GM19452 (cell line): ENCODE measurements around the gene SLC11A1.
A peak's percentile ranks its signal among the peaks of the same experiment; 100 is the strongest.

Source experiments
- ATAC-seq: cut with Tn5 transposase; IDR thresholded peaks from one replicate; pipeline ENCODE4 v1.9.1; 2021; ENCODE audit not compliant: unreplicated experiment

Gene SLC11A1

GRCh38 chr2:218392891-218393462 lies 10.9 kb downstream of the SLC11A1 start:
- ATAC-seq: no peak

- ATAC-seq: no peak
Observed at GRCh38 chr2:218393750-218394290, 11.7 kb downstream of the SLC11A1 start.

GRCh38 chr2:218394298-218395089 lies 12.4 kb downstream of the SLC11A1 start:
- no peak for ATAC-seq

- no peak for ATAC-seq
Observed at GRCh38 chr2:218395090-218395444, 13.0 kb downstream of the SLC11A1 start.

- ATAC-seq: no peak
Observed at GRCh38 chr2:218395456-218395825, 13.4 kb downstream of the SLC11A1 start.

GRCh38 chr2:218395826-218396687 lies 14.0 kb downstream of the SLC11A1 start:
- ATAC-seq: peak; percentile 49

GRCh38 chr2:218396688-218397462 lies 14.8 kb downstream of the SLC11A1 start:
- no peak for ATAC-seq

- no peak for ATAC-seq
Observed at GRCh38 chr2:218397463-218397819, 15.4 kb downstream of the SLC11A1 start.

- ATAC-seq: peak; percentile 20
Observed at GRCh38 chr2:218397820-218398436, 15.9 kb downstream of the SLC11A1 start.

GRCh38 chr2:218398437-218399390 lies 16.6 kb downstream of the SLC11A1 start:
- peak; percentile 23 for ATAC-seq

- peak; percentile 38 for ATAC-seq
Observed at GRCh38 chr2:218399391-218400166, 17.5 kb downstream of the SLC11A1 start, which contains the start of gene CTDSP1. Gene CTDSP1 (plus strand): TSS chr2:218399868. CDS start chr2:218400091, 223 bp downstream.

GRCh38 chr2:218400167-218400929 lies 18.3 kb downstream of the SLC11A1 start:
- ATAC-seq: no peak

- ATAC-seq: no peak
Observed at GRCh38 chr2:218400930-218401881, 19.1 kb downstream of the SLC11A1 start.

- ATAC-seq: no peak
Observed at GRCh38 chr2:218401890-218402289, 19.8 kb downstream of the SLC11A1 start.

GRCh38 chr2:218402491-218402901 lies 20.4 kb downstream of the SLC11A1 start:
- ATAC-seq: no peak

- ATAC-seq: no peak
Observed at GRCh38 chr2:218402911-218403411, 20.9 kb downstream of the SLC11A1 start.
